DMS153 treated with DMSO at 0.1 percent for 48 hours (cell line): ENCODE results near the gene SCTR.

Experiments used
- DNase-seq: peaks from one replicate; lab custom pipeline; 2025; ENCODE audit not compliant: unreplicated experiment; lab: John Stamatoyannopoulos, UW

SCTR gene

DNA sequence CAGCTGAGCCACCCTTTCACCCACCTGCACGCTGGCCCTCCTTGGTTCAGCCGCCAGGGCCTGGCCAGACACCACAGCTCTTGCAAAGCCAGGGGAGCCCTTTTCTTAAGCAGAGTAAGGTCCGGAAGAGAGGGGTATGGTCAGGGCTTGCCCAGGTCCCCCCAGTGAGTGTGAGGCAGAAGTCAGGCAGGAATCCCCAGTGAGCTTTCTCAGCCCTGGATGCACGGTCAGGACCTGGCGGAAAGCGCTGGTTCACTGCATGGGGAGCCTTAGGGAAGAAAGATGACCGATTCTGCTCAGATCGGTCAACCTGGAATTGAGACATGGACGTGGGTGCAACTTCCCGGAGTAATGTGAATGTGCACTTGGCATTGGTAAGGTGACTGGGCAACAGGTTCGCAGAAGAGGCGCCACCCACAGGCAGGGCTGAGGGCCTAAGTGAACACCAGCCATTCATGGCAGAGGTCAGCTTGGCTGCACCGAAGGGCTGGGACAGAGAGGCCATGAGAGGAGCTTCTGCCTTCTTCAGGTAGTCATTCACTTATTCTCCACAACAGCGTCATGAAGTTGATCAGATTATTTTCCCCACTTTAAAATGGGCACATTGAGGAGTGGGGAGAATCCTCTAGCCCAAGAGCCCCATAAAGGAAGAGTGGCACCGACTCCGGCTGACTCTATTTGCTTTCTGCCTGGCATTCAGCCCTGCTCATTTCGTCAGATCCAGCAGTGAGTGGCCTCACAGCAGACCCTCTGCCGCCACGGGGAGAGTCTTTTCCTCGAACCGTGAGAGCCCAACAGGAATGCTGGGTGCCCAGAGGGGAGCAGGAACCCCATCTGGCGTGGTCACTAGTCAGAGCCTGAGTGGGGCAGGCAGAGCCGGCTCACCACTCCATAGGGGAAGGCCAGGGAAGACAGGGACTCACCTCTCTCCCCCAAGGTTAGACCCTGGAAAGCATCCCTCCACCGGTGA lies 35.8 kb downstream of the SCTR start:
- DNase-seq = no peak

DNA sequence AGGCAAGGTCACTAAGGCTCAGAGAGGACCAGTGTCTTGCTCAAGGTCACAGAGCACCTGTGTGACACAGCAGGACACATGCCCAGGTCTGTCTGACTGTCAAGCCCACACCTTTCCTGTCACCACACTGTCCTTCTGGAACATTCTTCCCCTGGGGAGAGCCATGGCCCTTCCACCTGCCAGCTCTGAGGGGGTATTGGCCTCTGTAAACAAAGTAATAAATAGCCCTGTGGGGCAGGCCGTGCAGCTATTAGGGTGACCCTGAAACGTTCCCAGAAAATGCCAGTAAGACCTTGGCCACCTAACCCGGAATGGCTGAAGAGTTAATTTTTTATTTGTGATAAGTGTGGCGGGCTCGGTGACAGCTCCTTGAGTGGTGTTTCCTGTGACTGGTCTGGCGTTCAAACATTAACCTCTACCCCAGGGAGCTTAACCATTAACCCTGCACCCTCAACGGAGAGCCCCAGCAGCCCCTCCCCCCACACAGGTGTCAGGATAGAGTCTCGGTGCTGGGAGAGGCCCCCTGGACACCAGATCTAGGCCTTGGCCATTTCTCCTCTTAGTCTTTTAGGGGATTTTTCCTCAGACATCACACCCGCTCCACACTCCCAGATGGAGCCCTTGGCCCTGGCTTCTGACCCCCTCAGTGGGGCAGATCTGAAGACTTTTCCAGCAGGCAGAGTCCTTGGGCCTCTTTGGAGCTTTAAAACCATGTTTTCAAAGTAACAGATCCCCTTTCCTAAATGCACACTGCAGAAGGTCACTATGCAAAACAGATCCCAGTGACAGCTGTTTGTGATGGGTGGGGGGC lies 36.6 kb downstream of the SCTR start:
- DNase-seq = no peak

DNA sequence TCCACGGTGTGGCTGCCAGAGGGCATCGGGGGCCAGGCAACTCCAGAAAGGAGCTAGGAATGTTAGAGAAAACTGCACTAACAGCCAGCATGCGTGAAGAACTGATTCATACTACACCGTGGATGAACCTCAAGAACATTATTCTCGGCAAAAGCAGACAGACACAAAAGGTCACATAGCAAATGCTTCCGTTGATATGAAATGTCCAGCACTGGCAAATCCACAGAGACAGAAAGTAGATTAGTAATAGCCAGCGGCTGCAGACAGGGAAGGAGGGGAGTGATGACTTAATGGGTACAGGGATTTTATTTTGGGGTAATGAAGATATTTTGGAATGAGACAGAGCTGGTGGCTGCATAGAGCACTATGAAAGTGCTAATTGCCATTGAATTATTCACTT lies 37.4 kb downstream of the SCTR start:
- DNase-seq = no peak

DNA sequence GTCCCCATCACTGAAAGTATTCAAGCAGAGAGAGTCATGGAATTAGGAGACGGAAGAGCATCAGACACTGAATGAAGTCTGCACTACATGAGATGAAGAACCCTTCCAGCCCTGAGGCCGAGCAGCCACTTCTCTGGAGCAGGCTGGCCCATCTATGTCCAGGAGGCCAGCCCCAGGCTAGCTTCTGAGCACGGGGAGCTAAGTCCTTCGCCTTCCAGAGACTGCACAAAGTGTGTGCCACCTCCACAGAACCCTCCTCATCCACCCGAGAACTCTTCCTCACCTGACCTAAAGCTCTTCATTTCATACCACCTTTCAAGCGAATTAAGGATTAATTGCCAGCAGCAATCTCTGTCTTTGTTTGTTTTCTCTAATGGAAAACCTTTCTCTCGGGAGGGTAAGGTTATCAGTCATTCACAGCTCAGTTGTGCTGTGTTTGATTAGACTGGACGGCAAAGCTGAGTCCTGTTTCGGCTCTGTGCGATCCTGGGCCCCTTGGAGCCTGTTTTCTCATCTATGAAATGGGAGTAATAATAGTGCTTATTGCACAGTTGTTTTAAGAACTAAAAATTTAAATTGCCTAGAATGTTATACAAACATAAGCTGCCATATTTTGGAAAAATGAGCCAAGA lies 38.0 kb downstream of the SCTR start:
- DNase-seq = no peak

DNA sequence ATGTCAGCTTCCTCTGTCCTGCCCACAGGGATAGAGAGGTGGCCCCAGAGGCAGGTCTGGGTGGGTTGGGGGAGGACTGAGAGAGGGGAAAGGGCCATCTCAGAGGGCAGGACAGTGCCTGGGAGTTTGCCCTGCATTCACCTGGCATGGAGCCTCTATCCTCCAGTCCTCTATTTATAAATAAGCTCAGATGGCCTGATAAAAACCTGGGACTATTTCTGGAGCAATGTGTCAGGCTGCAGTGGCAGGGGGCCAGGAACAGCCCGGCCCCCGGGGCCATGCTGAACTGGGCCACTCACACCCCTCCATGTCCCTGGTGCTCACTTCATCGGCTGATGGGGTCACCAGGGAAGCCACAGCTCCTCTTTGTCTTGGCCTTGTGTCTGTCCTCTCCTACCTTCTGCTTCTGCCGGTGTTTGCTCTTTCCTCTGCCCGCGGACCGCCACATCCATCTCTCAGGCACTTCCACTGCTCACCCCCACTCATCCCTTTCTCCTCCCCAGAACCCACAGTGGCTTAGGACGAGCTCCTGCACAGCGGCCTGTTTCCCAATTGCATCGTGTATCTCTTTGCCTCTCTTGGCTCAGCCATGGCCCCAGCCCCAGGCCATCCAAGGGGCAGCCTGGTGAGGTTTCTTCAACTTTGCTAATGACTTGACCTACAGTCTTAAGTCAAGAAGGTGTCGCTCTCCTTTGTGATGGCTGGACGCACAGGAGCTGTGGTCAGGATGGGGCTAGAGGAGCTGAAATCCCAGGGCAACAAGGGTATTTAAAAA lies 38.8 kb downstream of the SCTR start:
- DNase-seq = no peak

DNA sequence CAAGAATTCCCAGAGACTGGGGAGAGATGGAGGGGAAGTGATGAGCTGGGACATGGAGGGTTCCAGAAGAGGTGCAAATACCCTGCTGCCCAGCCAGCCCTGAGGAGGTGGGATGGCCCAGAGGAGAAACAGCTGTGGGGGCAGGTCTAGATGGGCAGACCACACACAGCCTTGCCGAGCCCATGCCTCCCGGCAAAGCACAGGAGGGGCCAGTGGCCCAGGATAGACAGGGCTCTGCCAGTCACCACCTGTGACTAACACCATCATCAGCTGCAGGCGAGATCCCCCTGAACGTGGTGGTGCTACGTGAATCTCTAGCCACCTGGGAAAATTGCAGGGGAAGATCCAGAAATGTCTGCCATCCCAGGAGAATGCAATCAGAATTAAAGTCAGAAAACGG lies 39.4 kb downstream of the SCTR start:
- no peak for DNase-seq

DNA sequence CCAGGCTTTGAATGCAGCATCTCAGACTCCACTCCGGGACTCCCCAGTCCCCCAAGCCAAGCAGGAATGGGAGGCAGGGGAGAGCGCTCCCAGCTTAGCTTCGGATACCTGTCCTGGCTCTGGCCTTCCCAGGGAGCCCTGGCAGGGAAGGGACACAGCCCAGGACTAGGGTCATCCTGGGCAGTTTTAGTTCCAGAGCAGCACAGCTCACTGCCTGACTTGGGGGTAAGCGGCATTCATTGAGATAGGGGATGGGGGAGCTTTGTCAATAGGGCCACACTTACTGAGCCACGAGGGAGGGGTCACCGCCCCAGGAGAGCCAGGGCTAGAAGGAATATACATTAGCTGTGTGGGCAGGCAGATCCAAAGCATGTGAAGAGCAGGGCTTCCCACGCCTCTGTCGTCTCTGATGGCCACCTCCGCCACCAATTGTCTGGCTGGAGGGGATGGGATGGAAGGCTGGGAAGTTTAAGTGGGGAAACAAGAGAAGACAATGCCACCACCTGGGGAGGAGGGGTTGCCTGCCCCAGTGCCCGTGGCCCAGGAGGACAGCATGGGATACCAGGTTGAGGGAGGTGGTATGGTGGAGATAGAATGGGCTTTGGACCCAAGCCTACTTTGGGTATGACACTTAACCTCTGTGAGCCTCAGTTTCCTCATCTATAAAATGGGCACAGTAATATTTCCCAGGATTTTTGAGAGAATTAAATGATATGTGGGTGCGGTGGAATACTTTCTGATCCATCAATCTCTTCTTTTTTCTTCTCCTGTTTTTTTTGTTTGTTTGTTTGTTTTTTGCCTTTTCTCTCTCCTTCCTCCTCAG lies 40.2 kb downstream of the SCTR start:
- DNase-seq = no peak

DNA sequence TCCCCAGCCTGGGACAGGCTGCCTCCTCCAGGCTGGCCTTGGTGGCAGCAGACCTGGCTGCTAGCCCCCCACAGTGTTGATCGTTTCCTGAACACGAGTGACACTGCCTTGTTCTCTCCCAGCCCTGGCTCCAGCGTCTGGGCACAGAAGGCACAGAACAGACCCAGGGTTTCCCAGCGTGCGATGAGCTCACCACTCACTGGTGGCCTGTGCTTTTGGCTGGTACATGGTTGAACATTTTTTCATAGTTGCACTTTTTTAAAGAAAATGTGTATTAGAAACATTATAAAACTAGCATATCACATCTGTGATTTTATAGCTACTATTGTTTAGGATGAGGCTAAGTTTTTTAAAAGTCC lies 40.9 kb downstream of the SCTR start:
- DNase-seq = no peak

DNA sequence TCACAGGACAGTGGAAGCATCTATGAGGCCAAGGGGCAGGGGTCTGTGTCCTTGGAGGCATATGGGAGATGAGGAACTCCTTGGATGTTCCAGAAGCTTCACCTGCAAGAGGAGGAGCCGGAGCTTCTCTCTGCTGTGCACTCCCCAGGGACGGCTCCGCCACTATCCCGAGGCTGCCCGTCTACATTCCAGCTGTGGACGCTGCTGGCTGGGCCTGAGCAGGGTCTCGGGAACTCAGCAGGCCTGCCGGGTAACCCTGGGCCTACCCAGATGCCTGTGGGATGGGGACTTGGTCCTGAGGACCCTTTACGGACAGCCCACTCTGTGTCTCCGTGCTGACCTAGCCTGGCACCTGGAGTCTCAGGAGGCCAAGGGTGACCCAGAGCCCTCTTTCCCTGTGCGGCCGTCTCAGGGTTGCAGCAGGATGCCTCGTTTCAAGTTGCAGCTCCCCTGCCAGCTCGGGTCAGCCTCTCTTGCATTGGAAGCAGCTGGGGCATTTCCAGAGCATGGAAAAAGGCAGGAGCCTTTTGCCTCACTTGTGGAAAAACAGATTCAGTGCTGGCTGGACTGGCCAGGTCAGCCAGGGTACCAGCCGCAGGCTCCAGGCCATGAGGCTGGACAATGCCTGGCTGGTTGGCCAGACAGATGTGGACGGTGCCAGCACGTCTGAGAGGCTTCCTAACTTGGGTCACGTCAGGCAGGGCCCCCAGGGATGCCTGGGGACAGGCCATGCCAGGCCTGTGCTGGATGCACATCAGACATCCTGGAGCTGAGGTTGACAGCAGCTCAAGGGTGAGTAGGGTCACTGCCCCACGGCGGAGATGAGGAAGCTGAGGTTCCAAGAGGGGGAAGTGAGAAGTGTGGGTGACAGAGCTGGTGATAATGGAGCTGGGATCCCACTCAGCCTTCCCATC lies 41.5 kb downstream of the SCTR start:
- DNase-seq = no peak

DNA sequence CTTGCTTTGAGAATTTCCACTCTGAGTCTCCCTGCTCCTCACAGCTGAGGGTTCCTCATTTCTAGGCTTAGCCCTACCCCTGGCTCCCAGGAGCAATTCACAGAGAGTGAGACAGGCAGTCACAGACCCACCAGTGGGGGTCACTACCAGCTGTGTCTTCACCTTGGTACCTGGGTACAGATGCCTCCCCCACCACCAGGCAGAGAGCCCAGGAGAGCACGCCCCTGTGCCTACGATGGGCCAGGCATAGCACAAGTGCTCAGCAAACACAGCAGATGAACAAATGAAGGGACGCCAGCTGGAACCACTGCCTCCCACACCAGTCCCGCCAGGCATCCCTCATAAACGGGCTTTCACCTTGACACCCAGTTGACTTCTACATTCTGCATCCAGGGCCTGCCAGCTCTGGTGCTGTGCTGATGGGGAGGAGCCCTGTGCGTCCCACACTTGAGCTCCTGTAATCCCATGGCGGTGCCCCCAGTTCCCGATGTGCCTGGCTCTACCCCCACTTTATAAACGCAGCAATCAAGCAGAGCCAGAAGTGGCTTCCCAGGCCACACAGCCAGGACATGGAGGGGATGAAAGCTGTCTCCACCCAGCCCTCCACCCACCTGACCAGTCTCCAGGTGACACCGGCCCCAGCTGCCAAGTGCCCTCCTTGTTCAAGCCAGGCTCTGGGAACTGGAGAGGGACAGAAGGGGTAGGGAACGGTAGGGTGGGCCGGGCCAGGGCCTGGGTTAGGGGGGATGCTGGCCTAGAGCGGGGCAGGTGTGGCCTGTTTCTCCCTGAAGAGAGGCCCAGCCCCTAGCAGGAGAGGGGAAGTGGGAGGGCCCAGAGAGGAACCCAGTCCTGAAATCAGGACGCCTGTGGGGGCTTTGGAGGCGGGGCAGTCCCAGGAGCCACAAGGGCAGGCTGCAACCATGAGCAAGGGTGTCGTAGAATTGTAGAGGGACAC lies 42.5 kb downstream of the SCTR start:
- DNase-seq = no peak

DNA sequence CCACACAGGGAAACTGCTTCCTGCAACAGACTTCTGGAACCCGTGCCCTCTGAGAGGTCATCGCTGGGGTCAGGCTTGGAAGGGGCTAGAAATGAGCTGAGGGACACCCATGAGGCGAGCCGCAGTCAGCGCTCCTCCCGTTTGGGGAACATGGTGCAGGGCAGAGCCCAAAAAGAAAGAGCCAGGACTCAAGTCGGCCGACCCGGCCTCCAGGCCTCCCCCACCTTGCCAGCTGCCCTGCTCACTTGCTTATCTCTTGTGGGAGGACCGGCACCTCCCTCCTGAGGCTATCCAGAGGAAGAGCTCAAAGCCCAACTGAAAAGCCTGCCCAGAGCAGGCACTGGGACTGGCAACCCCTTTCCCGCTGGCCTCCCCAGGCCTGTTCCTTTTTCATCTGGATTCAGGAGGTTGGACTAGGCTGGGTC lies 43.6 kb downstream of the SCTR start:
- no peak for DNase-seq

DNA sequence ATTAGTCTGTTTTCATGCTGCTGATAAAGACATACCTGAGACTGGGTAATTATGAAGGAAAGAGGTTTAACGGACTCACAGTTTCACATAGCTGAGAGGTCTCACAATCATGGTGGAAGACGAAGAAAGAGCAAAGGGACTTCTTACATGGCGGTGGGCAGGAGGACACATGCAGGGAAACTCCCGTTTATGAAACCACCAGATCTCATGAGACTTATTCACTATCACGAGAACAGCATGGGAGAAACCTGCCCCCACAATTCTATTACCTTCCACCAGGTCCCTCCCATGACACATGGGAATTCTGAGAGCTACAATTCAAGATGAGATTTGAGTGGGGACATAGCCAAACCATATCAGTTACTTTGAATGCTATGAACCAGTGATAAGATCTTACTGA lies 44.1 kb downstream of the SCTR start:
- no peak for DNase-seq

DNA sequence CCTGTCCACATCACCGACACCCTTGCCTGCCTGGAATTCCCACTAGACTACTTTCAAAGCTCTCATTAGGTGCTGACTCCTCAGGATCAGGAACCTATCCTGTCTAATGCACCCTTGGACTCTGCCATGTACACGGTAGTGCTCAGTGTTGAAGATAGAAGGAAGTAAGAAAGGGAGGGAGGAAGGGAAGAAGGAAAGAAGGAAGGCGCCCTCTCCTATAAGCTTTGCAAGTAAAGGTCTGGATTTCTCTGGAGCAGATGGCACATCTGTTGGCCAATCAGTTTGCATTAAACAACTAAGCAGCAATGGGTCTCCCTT lies 45.3 kb downstream of the SCTR start:
- no peak for DNase-seq

DNA sequence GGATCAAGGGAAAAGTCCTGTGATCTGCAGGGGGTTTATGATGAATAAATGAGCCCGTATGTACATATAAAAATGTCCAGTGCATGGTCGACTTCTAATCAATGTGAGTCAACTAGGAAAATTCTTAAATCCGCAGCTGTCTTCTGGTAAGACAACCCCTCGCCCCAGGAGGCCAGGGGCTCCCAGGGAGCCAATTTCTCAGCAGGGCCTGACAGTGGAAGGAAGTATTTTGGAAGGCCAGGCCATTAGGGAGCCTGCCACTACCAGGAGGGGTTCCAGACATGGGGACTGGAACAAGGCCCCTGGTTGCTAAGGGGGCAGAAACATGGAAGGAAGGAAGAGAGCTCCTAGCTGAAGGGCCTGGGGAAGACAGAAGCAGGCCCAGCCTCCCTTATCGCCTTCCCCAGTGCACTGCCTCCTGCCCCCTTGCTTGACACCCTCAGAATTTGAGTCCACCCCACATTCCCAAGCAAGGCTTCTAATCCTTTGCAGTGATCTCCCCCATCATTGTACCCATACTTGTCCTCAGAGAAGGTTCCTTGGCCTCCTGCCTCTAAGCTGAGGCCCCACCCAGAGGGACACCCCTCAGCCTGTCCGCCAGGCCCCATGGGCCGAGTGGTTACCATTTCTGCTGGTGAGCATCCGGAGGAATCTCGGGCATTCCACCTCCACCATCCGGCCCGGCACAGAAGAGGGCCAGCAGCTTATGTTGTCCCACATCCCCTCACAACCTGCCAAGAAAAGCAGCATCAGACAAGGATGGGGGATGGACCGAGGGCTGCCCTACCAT lies 45.9 kb downstream of the SCTR start:
- DNase-seq = no peak

DNA sequence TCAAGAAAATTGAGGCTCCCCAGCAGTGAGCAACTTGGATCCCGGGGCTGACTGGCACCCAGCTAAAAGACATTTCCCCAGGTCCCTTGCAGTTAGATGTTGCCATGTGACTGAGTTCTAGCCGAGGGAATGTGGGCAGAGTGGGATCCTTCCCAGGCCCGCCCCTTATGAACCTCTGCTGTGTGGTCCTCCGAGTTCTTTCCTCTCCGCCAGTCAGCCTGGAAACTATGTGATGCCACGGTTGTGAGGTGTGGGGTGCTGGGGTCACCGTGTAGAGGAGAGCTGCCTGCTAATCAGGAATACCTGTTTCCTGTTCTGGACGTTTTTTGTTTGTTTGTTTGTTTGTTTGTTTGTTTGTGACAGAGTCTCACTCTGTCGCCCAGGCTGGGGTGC lies 47.2 kb downstream of the SCTR start:
- DNase-seq = no peak

DNA sequence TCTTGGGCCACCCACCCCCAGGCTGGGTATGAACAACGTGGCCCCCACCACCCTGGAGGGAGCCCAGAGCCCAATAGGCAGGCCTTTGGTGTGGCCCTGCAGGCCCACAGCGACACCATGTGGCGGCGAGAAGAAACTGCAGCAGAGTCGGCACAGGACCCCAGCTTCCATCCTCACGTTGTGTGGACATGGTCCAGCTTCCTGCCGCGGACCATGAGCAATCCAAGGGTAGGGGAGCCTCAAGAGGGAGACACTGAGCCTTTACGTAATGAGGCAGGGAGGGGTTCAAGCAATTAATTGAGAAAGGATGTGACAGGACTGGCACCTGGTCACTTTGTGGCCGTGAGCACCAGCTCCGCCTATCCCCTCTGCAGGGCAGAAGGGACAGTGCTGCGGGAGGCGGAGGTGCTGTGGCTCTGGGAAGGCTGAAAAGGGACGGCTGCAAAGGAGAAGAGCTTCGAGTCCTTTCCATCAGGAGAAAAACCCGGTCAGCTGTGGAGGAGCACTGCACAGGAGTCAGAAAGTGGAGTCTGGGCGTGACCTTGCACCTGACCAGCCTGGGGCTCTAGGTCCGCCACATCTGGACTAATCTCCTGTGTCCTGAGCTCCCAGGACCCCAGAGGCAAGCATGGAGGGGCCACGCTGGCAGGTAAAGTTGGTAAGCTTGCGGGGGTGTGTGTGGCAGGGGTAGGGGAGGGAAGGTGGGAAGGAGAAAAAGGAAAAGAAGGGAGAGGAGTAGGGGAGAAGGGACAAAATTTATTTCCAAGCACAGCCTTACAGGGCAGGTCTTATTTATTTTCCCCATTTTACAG lies 47.8 kb downstream of the SCTR start:
- DNase-seq = peak; percentile 54

DNA sequence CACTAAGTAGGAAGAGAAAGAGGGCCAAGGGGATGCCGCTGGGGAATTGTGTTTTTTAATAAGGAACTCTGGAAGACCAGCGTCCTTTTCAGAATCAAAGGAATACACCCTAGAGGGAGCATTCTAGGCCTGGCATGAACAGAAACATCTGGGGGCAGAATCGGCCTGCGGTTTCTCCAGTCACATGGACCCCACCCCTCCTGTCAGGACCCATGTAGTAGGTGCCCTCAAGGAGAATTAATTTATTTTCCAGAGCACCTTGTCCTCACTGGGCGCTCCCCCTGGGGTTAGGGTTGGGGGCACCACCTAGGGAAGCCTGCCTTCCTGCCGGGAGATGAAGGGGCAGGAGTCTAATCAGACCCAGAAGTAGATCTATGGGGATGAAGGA lies 48.4 kb downstream of the SCTR start:
- DNase-seq = no peak
